Measurements from ENCODE around the gene AGBL4.

Gene AGBL4

GRCh38 chr1:49166031-49166430 is 857.7 kb downstream of the AGBL4 start:
- DNase-seq: no peak

DNA sequence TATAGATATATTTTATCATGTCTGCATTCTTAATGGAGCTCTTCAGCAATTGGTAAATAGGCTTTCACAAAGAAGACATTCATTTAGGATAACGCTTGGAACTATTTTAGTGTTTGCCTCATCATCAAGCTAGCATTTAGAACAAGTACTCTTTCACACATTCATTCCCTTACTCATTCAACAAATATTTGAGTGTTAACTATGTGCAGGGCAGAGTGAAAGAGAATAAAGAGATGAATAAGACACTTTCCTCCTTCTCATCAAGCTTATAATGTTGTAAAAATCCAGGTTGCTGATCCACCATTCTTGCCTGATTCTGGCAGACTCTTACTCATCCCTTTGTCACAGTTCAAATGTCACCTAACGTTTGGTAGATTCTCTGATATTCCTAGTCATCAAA is 860.7 kb downstream of the AGBL4 start:
- DNase-seq: peak; percentile 15

DNA sequence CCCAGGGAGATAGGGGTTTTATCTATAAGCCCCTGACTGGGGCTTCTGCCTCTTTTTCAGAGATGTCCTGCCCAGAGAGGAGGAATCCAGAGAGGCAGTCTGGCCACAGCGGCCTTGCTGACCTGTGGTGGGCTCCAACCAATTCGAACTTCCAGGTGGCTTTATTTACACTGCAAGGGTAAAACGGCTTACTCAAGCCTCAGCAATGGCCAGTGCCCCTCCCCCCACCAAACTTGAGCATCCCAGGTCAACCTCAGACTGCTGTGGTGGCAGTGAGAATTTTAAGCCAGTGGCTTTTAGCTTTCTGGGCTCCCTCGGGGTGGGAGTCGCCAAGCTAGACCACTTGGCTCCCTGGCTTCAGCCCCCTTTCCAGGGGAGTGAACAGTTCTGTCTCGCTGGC is 863.1 kb downstream of the AGBL4 start:
- no peak for DNase-seq

DNA sequence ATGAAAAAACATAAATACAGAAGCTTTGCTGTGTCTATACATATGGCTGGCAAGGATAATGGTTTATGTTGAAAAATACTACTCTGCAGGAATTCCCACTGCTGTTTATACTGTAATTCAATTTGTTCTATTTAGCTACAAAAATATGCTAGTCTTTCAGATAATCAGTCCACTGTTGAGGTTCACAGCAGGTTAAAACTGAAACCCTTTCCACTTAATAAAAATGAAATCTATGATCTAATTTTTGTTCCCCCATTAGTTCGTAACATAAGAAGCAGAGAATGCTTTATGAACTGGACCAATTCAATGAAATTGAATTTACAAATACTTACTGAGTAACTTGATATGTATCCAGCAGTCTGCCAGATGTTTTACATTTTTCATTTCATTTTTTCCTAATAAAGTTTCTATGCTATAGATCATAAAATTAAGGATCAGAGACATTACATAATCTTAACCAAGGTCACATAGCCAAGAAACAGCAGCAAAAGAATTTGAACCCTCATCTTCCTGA is 887.0 kb downstream of the AGBL4 start:
- no peak for DNase-seq

- DNase-seq: no peak
Measured at GRCh38 chr1:49125746-49126145, 898.0 kb downstream of the AGBL4 start.

DNA sequence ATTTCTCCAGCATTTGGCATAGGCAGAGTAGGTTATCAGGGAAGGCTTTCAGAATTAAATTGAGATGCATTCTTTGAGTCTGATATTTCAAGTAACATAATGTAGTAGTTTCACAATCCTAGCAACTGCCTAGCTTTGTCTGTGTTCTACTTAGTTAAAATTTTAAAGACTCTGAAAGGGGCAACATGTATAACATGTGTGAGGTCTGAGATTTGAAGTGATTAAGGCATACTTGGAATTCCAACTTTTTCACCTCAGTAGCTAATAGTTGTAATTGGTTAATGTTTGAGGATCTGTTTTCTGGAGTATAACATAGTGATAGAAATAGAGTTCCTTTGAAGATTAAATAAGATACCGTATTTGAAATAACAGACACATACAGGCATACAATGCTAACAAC is 911.8 kb downstream of the AGBL4 start:
- DNase-seq: no peak

GRCh38 chr1:49106445-49106844 is 917.3 kb downstream of the AGBL4 start:
- DNase-seq: no peak

DNA sequence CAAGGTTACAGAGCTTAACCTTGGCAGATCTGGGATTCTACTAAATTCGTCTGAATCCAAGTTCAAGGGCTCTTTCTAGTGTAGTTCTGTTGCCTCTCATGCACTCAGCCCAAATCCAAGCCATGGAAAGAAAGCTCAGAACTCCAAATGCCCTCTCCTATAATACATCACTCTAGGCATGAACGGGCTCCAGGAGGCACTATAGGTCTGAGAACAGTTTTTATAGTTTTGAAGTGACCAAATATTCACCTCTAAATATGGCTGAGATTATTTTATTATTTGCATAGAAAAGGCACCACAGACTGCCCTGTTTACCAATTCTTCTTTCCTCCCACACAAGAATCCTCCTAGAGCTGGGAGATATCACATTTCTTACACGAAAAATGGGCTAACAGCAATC is 919.2 kb downstream of the AGBL4 start:
- DNase-seq: peak; percentile 1

- DNase-seq: no peak
Measured at GRCh38 chr1:49102752-49103151, 921.0 kb downstream of the AGBL4 start.

DNA sequence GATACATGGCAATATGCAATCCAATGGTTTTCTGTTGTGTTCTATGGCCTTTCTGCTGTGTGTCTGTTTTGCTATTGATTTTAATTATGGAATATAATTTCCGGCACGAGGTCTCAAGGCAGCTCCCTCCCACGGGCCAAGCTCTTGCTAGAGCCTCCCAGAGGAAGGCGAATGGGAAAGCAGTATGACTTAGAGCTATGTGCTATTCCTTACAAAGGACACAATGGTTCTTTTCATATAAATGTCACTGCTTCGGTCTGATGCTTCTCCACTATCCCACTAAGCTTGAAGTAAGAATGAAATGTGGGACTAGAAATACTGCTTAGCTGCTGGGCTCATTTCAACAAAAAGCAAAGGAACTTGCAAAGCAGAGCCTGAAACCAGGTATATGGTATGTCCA is 924.9 kb downstream of the AGBL4 start:
- no peak for DNase-seq

GRCh38 chr1:49086327-49086726 is 937.4 kb downstream of the AGBL4 start:
- no peak for DNase-seq

GRCh38 chr1:49085079-49085478 is 938.7 kb downstream of the AGBL4 start:
- no peak for DNase-seq

DNA sequence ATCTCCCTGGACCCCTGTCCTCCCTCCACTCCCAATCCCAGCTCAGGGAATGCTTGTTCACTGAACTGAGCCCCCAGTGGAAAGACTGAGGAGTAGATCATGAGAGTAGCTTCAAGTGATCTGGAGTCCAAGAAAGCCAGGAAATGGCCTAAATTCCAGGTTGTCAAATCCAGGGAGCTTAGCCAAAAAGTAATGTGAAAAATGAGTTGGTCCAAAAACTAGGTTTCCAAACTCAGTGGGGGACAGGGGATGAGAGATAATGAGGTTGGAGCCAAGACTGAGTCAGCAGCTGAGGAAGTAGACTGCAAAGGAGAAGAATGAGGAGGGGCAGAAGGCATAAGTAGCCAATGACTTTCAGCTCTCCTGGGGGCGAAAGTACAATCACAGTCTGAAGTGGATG is 963.0 kb downstream of the AGBL4 start:
- no peak for DNase-seq

DNA sequence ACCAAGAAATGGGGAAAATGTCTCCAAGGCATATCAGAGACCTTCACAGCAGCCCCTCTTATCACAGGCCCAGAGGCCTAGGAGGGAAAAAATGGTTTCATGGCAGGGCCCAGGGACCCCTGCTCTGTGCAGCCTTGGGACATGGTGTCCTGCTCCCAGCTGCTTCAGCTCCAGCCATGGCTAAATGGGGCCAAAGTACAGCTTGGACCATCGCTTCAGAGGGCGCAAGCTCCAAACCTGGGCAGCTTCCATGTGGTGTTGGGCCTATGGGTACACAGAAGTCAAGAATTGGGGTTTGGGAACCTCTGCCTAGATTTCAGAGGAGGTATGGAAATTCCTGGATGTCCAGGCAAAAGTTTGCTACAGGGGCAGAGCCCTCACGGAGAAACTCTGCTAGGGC is 964.7 kb downstream of the AGBL4 start:
- no peak for DNase-seq

DNA sequence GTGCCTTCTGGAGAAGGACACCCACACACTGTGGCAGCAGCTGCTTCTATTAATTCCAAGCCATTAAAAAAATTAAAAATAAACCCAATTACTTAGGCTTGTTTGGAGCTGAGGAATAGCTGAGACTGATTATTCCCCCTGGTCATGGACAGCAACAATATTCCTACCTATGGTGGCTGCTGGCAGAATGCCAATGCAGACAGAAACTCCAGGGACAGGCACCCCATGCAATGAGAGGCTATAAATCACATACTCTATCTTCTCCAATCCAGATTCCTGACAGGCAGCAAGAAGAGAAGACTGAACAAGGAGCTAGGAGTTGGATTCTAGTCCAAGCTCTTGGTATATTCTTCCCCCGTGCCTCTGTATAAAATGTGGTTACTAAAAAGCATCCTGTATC is 971.7 kb downstream of the AGBL4 start:
- peak; percentile 84 for DNase-seq

DNA sequence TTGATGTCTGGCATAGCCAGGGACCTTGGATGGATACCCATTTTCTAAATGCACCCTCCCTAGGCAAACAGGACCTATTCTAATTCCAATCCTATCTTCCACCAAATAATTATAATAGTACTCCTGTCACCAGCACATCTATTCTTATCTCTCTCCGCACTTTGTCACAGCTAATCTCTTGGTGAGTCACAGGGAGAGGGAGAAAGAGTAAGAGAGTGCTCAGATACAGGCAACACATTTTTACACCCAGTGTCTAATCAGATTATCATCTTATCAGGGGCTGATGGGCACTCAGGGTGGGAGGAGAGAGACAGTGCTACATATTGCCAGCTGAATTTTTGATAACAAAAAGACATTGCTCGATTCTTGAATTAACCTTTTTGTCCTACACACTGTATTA is 972.1 kb downstream of the AGBL4 start:
- peak; percentile 40 for DNase-seq

- DNase-seq: peak; percentile 6
Measured at GRCh38 chr1:49050041-49050440, 973.7 kb downstream of the AGBL4 start.

DNA sequence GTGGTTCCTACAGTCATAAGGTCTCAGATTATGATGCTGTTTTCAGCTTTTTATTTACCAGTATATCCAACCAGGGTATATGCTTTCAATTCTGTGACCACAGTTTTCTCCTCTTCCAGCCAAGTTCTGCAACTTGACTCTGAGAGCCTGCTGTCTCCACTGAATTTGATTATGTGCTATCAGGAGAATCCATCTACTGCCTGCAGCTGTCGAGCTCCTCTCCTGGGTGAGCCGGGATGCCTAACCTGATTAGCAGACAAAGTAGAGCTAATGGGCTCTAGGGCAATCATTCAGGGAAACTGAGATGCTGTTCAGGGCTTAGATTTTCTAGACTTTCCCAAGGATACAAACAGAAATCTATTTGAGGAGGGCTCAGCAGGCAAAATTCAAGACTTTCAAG is 975.6 kb downstream of the AGBL4 start:
- no peak for DNase-seq

- no peak for DNase-seq
Measured at GRCh38 chr1:49046305-49046704, 977.4 kb downstream of the AGBL4 start.

- no peak for DNase-seq
Measured at GRCh38 chr1:49045371-49045770, 978.4 kb downstream of the AGBL4 start.

GRCh38 chr1:49036700-49037099 is 987.1 kb downstream of the AGBL4 start:
- peak; percentile 31 for DNase-seq

GRCh38 chr1:49028396-49028795 is 995.4 kb downstream of the AGBL4 start:
- no peak for DNase-seq

DNA sequence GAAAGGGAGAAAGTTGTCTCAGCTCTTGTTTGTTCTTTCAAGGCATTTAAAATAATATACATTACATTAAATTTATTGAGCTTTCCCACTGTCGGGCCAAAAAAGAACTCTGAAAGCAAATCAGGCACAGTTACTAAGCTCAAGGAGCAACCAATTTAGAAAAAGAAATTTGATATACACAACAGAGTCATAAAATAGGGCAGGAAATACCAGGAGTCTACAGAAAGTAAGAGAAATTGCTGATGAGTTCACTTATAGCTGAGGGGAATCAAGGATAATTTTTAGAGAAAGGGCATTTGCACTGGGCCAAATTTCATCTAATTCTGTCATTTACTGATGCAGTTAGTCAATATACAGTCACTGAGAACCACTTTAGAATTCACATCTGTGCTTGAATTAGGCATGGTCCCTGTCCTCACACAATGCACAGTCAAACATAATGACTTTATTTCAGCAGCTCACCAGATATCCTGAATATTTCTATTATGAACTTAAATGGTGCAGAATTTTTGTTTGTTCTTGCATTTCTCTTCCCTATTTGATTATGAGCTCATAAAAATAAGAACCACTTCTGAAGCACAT is 997.4 kb downstream of the AGBL4 start:
- DNase-seq: peak; percentile 6

DNA sequence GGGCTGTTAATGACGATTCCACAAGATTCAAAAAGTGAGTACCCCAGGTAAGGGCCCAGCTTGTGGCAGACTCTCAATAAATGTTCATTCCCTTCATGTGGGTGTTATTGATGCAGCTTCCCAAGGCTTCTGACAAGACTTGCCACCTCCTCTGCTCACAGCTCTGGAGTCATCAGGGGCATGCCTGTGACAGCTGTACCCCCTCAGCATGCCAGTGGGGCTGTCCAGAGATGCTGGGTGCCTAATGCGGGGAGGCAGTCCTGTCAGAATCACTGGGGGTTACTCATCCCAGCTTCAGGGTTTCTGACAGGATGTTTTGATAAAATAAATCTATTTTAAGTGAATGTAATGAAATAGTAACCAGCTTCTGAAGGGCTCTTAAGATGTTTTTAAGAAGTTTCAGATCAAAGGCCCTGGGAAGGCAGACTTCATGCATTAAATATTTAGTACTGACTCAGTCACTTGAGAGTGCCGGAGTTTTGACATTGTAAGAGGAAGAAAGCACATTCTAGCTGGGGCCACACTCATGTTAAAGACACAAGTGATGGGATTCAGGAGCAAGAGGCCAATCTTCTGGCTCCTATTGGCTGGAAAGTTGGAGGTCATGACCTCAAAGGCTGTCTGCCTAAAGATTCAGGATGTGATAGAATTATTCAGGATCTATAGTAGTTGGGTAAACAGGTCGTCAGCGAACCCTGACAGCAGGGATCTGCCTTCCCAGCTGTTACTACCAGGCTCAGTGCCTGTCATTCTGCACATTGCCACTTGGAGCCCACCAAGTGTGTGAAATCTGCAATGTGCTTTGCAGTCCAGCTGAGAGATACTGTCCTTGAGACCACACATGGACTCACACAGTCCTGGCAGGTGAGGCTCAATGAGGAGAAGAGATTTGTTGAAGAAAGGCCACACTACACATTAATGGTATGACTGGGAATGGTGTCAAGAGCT is 1007.5 kb downstream of the AGBL4 start:
- DNase-seq: peak; percentile 66

All from NCI-H69 (cell line).